B cell (primary cell): ENCODE data around the gene CYRIA. TPM values are rescaled to one million over a fixed set of nuclear protein-coding genes. Genes with fewer than 3 reads are reported as not detected.

Source experiments
- ATAC-seq: fragments of 200-7000 bp; cut with Tn5 transposase; one replicate; pipeline ENCODE4 v1.10.0; 2021; ENCODE audit warnings: low read depth, mild to moderate bottlenecking, moderate number of reproducible peaks, moderate library complexity
- CTCF ChIA-PET: fragments of 350-600 bp; sonication (Branson Sonifier 250); formaldehyde crosslinking; loops from one replicate; lab custom pipeline; 2021; ENCODE audit warnings: antibody characterized with exemption, inconsistent platforms; lab: Charles Lee
- POLR2A ChIA-PET: fragments of 350-600 bp; sonication (Branson Sonifier 250); formaldehyde crosslinking; loops from one replicate; lab custom pipeline; 2021; ENCODE audit warnings: antibody characterized with exemption; lab: Charles Lee
- DNase-seq: peaks from one replicate; pipeline ENCODE4 v3.0.0; 2013
- H2AFZ ChIP-seq: 2 replicates; pipeline ENCODE4 v1.6.1; 2012; ENCODE audit warnings: mild to moderate bottlenecking, low read depth, low read length; ENCODE audit not compliant: insufficient read depth, poor library complexity, severe bottlenecking
- H3K27ac ChIP-seq, 2 donors: 1 replicate in 1 of 2; 2 replicates in 1 of 2; pipeline ENCODE4 v1.5.1; 2012 to 2013; ENCODE audit warnings: low read length in 2 of 2, mild to moderate bottlenecking in 2 of 2, moderate library complexity in 1 of 2
- H3K27me3 ChIP-seq, 4 experiments: fragments of 200-600 bp in 1 of 4; sonication (generic) in 1 of 4; replicated peaks in 1 of 4; 1 replicate in 2 of 4; 2 replicates in 2 of 4; pipeline versions ENCODE4 v1.6.1 to v1.7.0; 2013 to 2016; ENCODE audit warnings: low read length in 3 of 4, mild to moderate bottlenecking in 2 of 4, mixed read lengths in 1 of 4, moderate library complexity in 1 of 4; ENCODE audit not compliant: insufficient read depth in 4 of 4, control insufficient read depth in 3 of 4; ENCODE audit errors: control extremely low read depth in 1 of 4
- H3K36me3 ChIP-seq, 2 experiments: replicated peaks in 1 of 2; 1 replicate in 1 of 2; 2 replicates in 1 of 2; pipeline versions ENCODE4 v1.6.1 to v1.7.1; 2013; ENCODE audit warnings: low read length in 1 of 2; ENCODE audit not compliant: insufficient read depth in 2 of 2, control insufficient read depth in 1 of 2; ENCODE audit errors: control extremely low read depth in 1 of 2, extremely low read depth in 1 of 2
- H3K4me1 ChIP-seq, 2 donors: fragments of 200-600 bp in 1 of 2; sonication (generic) in 1 of 2; 1 replicate in 1 of 2; 2 replicates in 1 of 2; pipeline versions ENCODE4 v1.5.1 to v1.6.1; 2013 to 2017; ENCODE audit warnings: low read length in 2 of 2; ENCODE audit not compliant: control insufficient read depth in 2 of 2, insufficient read depth in 2 of 2
- H3K4me2 ChIP-seq: replicated peaks from 2 replicates; pipeline ENCODE3; 2012; ENCODE audit warnings: mild to moderate bottlenecking, low read depth, low read length; ENCODE audit not compliant: poor library complexity, severe bottlenecking
- H3K4me3 ChIP-seq, 5 experiments: fragments of 200-600 bp in 1 of 5; sonication (generic) in 1 of 5; 1 replicate in 3 of 5; 2 replicates in 2 of 5; pipeline versions ENCODE4 v1.5.1 to v1.7.0; 2011 to 2016; ENCODE audit warnings: low read length in 4 of 5, mild to moderate bottlenecking in 4 of 5, low read depth in 2 of 5, control low read depth in 1 of 5, moderate library complexity in 1 of 5; ENCODE audit not compliant: insufficient read depth in 1 of 5; ENCODE audit errors: control extremely low read depth in 1 of 5, extremely low read depth in 1 of 5
- H3K79me2 ChIP-seq: fragments of 200-600 bp; sonication (generic); one replicate; pipeline ENCODE4 v1.6.0; 2016; ENCODE audit warnings: low read length; ENCODE audit not compliant: control insufficient read depth, insufficient read depth
- H3K9ac ChIP-seq: fragments of 200-600 bp; sonication (generic); 2 replicates; pipeline ENCODE4 v1.6.1; 2017; ENCODE audit warnings: mild to moderate bottlenecking, low read length, moderate library complexity
- H3K9me3 ChIP-seq, 3 donors: one replicate each; pipeline versions ENCODE4 v1.6.1 to v1.7.1; 2013; ENCODE audit warnings: low read length in 2 of 3; ENCODE audit not compliant: control insufficient read depth in 2 of 3, insufficient read depth in 1 of 3; ENCODE audit errors: control extremely low read depth in 1 of 3
- H4K20me1 ChIP-seq: 2 replicates; pipeline ENCODE4 v1.6.0; 2012; ENCODE audit warnings: mild to moderate bottlenecking, low read length; ENCODE audit not compliant: insufficient read depth, control insufficient read depth, poor library complexity, severe bottlenecking
- H3K27ac Mint-ChIP-seq: one replicate; pipeline ENCODE4 v1.8.0; 2021; ENCODE audit warnings: mixed read lengths
- H3K27me3 Mint-ChIP-seq: one replicate; pipeline ENCODE4 v1.8.0; 2021; ENCODE audit warnings: mixed read lengths
- H3K4me1 Mint-ChIP-seq: one replicate; pipeline ENCODE4 v1.8.0; 2021; ENCODE audit warnings: mixed read lengths
- H3K4me3 Mint-ChIP-seq: one replicate; pipeline ENCODE4 v1.8.0; 2021; ENCODE audit warnings: mixed read lengths
- H3K9me3 Mint-ChIP-seq: one replicate; pipeline ENCODE4 v1.8.0; 2022; ENCODE audit warnings: mixed read lengths; ENCODE audit not compliant: insufficient read depth
- CTCF ChIP-seq: fragments of 200-600 bp; IDR thresholded peaks from one replicate; pipeline ENCODE4 v1.8.0; 2022; ENCODE audit warnings: antibody characterized with exemption, mild to moderate bottlenecking
- EZH2 ChIP-seq: IDR thresholded peaks from 2 replicates; pipeline ENCODE4 v1.6.1; 2012; ENCODE audit warnings: borderline replicate concordance, low read depth, mild to moderate bottlenecking, moderate library complexity, low read length; ENCODE audit not compliant: insufficient read depth, poor library complexity, severe bottlenecking
- WGBS: methylation state at CpG from one replicate; pipeline ENCODE4 v1.1.5; 2013; ENCODE audit warnings: missing lambda C conversion rate; ENCODE audit not compliant: insufficient coverage; 5-methylcytosine and 5-hydroxymethylcytosine counted together
- intact Hi-C: fragments of 100-400 bp; cut with micrococcal nuclease; formaldehyde crosslinking; loops from one replicate; pipeline ENCODE4 v1.10.0; 2022
- polyA plus RNA-seq: library from polyadenylated mRNA; depleted of rRNA; stranded (reverse); fragments of >200 nt; gene quantifications from 2 replicates; pipeline ENCODE4 v1.2.3, GENCODE V29; 2012
- total RNA-seq, 2 donors: library from RNA; stranded (reverse); fragments of 120-200 nt in 1 of 2; gene quantifications; 1 replicate in 1 of 2; 2 replicates in 1 of 2; pipeline versions ENCODE4 v1.2.3 to v1.2.4, GENCODE V29; 2013 to 2022

The CYRIA gene
- total and polyA plus RNA-seq, 2 donors (not counting 1 experiment from before 2014, with no cell fraction given): 16.8 to 58.8 TPM

- H3K27me3 ChIP-seq: no peaks in the 10 kb centered on the region
- H3K9ac ChIP-seq: no peak overlapping the region
- no peak overlapping the region for H3K4me2 ChIP-seq
- no peak overlapping the region for H2AFZ ChIP-seq
- Mint-ChIP-seq H3K27ac (no peak overlapping the region), H3K27me3 (no peaks in the 10 kb centered on the region), H3K4me3 (no peak overlapping the region), H3K4me1 (peaks cover 79% of the 10 kb centered on the region), H3K9me3 (no peaks in the 10 kb centered on the region)
- ATAC-seq: no peak
- no CpG with 5 or more reads among the region's 3 CpGs for WGBS
- H3K79me2 ChIP-seq: peaks cover 98% of the 10 kb centered on the region
- H3K9me3 ChIP-seq: no peaks in the 10 kb centered on the region
- H3K4me1 ChIP-seq: peaks cover 34% of the 10 kb centered on the region in 2 donors
- peaks cover 64% of the 10 kb centered on the region for H4K20me1 ChIP-seq
- POLR2A ChIA-PET: interaction anchor here (1.4 kb wide), 1 partner anchor 9 kb away, joined by 5 read pairs; no protein-coding TSS in a partner anchor
- intact Hi-C loops: no loop called here
- no peak overlapping the region for H3K4me3 ChIP-seq
- H3K36me3 ChIP-seq: peaks cover 0 to 36% of the 10 kb centered on the region in 2 experiments
- no peak for DNase-seq
- TF ChIP-seq EZH2 (no peak), CTCF (no peak)
- H3K27ac ChIP-seq: no peak overlapping the region
- CTCF ChIA-PET: interaction anchor here (0.8 kb wide), 1 partner anchor 33 kb away, joined by 3 read pairs; no protein-coding TSS in a partner anchor
Measured at GRCh38 chr2:16645775-16646559, 19.7 kb downstream of the CYRIA start.

- Histone ChIP-seq H3K27ac (no peak overlapping the region), H2AFZ (no peak overlapping the region), H3K4me2 (no peak overlapping the region), H3K9ac (no peak overlapping the region), H3K4me1 (peaks cover 25 to 29% of the 10 kb centered on the region in 2 donors), H3K36me3 (peaks cover 0 to 41% of the 10 kb centered on the region in 2 experiments), H3K27me3 (no peaks in the 10 kb centered on the region), H3K4me3 (no peak overlapping the region), H3K79me2 (peaks cover 98% of the 10 kb centered on the region), H4K20me1 (peaks cover 71% of the 10 kb centered on the region), H3K9me3 (no peaks in the 10 kb centered on the region)
- WGBS: 100% methylated on average over 3 of the region's 7 CpGs
- TF ChIP-seq CTCF: no peak
- TF ChIP-seq EZH2: no peak
- intact Hi-C loops: no loop called here
- DNase-seq (no peak), ATAC-seq (no peak)
- no peaks in the 10 kb centered on the region for H3K27me3 Mint-ChIP-seq
- ChIA-PET POLR2A (interaction anchor here (1.4 kb wide), 1 partner anchor 8 kb away, joined by 5 read pairs; no protein-coding TSS in a partner anchor), CTCF (interaction anchor here (1.4 kb wide), 1 partner anchor 9 kb away, joined by 3 read pairs; no protein-coding TSS in a partner anchor)
- no peak overlapping the region for H3K27ac Mint-ChIP-seq
- no peaks in the 10 kb centered on the region for H3K9me3 Mint-ChIP-seq
- no peak overlapping the region for H3K4me3 Mint-ChIP-seq
- H3K4me1 Mint-ChIP-seq: peaks cover 78% of the 10 kb centered on the region
Measured at GRCh38 chr2:16645088-16645487, 20.5 kb downstream of the CYRIA start.
